ENCODE data around the gene AHDC1.

The AHDC1 gene

DNA sequence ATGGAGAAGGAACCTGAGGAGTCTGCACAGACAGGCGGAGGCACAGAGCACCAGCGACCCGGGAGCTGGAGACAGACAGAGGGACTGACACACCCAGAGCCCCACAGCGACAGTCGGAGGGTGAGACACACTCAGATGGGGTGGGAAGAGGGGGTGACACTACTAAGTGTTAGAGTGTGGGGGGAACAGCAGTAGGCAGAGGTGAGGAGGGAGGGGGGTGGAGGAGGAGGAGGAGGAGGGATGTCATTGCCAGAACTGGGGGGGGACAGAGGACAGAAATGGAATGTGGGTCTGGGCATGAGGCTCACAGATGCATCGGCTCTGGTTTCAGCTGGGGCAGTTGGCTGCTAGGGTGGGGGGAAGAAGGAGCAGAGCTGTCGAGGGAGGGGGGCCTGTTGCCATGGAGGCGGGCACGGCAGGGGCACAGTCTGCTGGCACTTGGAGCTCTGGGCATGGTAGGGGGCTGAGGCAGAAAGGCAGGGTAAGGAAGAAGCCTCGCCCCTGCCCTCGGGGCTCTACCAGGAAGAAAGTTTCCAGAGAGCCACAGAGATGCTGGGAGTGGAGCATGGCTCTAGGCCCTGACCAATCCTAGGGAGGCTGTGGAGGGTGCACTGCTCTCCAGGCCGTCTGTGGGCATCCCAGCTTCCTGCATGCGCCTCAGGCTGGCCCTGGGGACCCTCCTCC is 37.3 kb downstream of the AHDC1 start:
- no peak overlapping the region for H3K4me3 ChIP-seq (ENCODE audit: low read depth, low read length)
- TF ChIP-seq, protein P1, sequence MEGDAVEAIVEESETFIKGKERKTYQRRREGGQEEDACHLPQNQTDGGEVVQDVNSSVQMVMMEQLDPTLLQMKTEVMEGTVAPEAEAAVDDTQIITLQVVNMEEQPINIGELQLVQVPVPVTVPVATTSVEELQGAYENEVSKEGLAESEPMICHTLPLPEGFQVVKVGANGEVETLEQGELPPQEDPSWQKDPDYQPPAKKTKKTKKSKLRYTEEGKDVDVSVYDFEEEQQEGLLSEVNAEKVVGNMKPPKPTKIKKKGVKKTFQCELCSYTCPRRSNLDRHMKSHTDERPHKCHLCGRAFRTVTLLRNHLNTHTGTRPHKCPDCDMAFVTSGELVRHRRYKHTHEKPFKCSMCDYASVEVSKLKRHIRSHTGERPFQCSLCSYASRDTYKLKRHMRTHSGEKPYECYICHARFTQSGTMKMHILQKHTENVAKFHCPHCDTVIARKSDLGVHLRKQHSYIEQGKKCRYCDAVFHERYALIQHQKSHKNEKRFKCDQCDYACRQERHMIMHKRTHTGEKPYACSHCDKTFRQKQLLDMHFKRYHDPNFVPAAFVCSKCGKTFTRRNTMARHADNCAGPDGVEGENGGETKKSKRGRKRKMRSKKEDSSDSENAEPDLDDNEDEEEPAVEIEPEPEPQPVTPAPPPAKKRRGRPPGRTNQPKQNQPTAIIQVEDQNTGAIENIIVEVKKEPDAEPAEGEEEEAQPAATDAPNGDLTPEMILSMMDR (IDR thresholded peaks at IDR 0.05; ENCODE audit: low read depth, low read length), result no peak
- H3K9me3 ChIP-seq, result no peaks in the 10 kb centered on the region
- H3K4me1 ChIP-seq, result peaks cover 15% of the 10 kb centered on the region
- no peaks in the 10 kb centered on the region for H3K36me3 ChIP-seq
- no peaks in the 10 kb centered on the region for H3K27me3 ChIP-seq
- DNase-seq, result no peak

DNA sequence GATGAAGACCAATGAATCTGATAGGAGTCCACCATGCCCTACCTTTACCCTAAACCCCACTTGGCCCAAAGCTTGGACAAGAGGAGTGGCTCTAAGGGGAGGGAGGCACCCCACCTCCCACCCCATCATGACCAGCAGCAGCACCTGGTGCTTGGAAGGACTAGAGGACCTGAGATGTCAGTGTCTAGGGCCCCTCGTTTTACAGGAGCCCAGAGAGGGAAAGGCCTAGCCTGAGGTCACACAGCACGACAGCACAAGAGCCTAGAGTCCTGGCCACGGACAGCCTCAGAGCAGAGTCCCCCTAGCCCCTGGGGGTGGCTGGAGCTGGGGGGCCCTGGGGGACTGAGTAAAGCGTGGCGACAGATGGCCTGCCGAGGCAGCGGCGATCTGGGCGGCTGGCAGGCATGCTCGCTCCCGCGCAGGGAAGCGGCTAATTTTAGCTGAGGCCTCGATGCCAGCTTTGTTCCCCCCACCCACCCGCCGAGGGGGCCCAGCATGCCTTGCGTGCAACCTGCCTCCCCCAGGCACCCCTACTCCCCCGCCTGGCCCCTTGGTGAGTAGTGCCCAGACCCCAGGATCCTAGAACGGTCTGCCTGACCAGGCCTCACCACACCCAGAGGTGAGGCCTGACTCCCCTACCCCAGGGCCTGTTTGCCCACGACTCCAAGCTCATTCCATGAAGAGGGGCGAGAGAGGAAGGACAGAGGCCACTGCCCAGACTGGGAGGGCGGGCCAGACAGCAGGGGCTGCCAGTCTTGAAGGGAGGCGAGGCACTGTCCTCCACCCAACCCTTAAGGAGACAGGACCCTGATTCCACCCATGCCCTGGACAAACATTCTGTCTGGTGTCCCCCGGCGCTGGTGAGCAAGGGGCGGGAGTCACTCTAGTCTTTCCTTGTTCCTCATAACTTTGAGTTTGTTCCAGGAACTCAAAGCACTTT is 39.0 kb downstream of the AHDC1 start:
- no peaks in the 10 kb centered on the region for H3K9me3 ChIP-seq
- TF ChIP-seq, protein P1 (IDR thresholded peaks at IDR 0.05; ENCODE audit: low read depth, low read length), result no peak
- H3K27me3 ChIP-seq, result no peaks in the 10 kb centered on the region
- no peaks in the 10 kb centered on the region for H3K36me3 ChIP-seq
- no peak for DNase-seq
- peaks cover 31% of the 10 kb centered on the region for H3K4me1 ChIP-seq
- H3K4me3 ChIP-seq (ENCODE audit: low read depth, low read length), result no peak overlapping the region

DNA sequence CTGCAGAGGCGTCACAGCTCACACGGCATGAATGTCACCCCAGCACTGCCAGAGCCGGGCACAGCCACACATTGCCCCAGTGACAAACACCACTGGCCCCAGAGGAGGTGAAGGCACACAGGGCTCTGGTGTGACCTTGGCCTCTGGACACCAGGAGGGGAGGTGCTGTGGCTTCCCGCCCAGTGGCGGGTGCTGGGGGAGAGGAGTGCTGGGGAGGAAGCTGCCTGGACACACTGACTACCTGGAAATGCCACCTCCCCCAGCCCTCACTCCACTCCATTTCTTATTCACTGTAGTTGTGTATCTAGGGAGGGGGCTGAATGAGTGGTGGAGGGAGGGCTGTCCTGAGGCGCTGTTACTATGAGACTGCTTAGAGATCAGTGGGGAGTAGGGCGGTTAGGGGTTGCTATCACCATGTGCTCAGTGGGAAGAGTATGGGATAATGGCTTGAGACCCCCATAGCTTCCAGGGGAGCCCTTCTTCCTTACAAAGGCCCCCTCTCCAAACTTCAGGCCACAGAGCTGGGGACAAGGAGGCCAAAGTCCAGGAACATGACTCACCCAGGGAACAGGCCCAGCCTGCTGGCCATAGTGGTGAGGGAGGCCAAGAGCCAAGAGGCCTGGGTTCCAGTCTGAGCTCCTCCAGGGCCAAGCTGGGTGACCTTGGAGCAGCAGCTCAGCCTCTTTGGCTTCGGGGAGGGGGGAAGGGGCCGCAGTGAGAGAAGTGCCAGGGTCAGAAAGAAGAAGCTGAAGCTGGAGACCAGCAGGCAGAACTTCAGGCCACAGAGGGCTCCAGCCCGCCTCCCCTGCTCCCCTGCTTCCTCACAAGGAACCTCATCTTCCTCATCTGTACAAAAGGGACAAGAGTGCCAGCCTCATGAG is 40.1 kb downstream of the AHDC1 start:
- H3K4me3 ChIP-seq (ENCODE audit: low read depth, low read length), result no peak overlapping the region
- no peak for DNase-seq
- H3K36me3 ChIP-seq, result no peaks in the 10 kb centered on the region
- H3K9me3 ChIP-seq, result no peaks in the 10 kb centered on the region
- H3K4me1 ChIP-seq, result peaks cover 34% of the 10 kb centered on the region
- TF ChIP-seq, protein P1 (IDR thresholded peaks at IDR 0.05; ENCODE audit: low read depth, low read length), result no peak
- H3K27me3 ChIP-seq, result no peaks in the 10 kb centered on the region

DNA sequence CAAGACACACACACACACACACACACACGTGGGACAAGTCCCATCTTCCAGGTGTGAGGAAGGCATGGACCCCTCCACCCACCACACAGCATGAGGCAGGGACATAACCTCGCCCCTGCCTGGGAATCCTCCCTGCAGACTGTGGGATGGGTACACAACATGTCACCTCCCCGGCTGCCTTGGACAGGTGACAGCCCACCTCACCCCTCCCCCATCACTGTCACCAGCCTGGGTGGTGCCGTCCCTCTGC is 40.7 kb downstream of the AHDC1 start:
- Histone ChIP-seq H3K4me1 (peaks cover 34% of the 10 kb centered on the region), H3K4me3 (ENCODE audit: low read depth, low read length) (no peak overlapping the region), H3K9me3 (no peaks in the 10 kb centered on the region), H3K36me3 (no peaks in the 10 kb centered on the region), H3K27me3 (no peaks in the 10 kb centered on the region)
- no peak for DNase-seq
- TF ChIP-seq, protein P1 (IDR thresholded peaks at IDR 0.05; ENCODE audit: low read depth, low read length), result no peak

DNA sequence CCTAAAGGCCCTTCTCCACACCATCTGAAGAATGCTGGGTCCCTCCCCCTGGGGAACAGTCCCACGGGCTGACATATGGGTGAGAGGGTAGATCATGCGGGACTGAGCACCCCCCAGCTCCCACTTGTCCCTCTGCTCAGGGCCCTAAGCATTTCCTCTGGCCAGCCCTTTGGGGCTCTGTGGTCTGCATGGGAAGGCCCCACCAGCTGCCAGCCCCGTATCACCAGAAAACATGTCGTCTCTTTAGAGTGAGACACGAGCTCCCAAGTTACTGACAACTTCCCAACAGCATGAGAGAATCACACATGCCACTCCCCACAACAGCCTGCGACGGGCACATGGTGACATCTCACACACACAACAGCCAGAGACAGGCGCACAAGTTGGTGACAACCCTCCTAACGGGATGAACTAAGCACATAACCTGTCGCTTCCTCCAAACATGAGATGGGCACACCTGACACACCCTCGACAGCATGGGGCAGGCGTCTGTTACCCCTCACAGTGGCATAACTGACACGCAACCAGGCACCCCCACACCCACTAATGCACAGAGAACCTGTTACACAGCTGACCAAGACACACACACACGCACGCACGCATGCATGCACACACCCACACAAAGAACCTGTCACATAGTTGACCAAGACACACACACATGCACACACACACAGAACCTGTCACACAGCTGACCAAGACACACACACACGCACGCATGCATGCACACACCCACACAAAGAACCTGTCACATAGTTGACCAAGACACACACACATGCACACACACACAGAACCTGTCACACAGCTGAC is 41.2 kb downstream of the AHDC1 start:
- Histone ChIP-seq H3K4me1 (peaks cover 29% of the 10 kb centered on the region), H3K27me3 (no peaks in the 10 kb centered on the region), H3K36me3 (no peaks in the 10 kb centered on the region), H3K9me3 (no peaks in the 10 kb centered on the region), H3K4me3 (ENCODE audit: low read depth, low read length) (no peak overlapping the region)
- TF ChIP-seq, protein P1 (IDR thresholded peaks at IDR 0.05; ENCODE audit: low read depth, low read length), result no peak
- DNase-seq, result no peak

Measured in BE2C (cell line).